GM03348 (cell line): ENCODE results near the gene DAPP1.
"Not testable (repeated sequence)": the region's sequence is repeated elsewhere in the genome, so short reads cannot be mapped to it uniquely, and the experiment has no call there.

Experiments used
- DNase-seq: peaks from one replicate; pipeline ENCODE4 v3.0.0; 2012; ENCODE audit warnings: low spot score

Gene DAPP1

DNA sequence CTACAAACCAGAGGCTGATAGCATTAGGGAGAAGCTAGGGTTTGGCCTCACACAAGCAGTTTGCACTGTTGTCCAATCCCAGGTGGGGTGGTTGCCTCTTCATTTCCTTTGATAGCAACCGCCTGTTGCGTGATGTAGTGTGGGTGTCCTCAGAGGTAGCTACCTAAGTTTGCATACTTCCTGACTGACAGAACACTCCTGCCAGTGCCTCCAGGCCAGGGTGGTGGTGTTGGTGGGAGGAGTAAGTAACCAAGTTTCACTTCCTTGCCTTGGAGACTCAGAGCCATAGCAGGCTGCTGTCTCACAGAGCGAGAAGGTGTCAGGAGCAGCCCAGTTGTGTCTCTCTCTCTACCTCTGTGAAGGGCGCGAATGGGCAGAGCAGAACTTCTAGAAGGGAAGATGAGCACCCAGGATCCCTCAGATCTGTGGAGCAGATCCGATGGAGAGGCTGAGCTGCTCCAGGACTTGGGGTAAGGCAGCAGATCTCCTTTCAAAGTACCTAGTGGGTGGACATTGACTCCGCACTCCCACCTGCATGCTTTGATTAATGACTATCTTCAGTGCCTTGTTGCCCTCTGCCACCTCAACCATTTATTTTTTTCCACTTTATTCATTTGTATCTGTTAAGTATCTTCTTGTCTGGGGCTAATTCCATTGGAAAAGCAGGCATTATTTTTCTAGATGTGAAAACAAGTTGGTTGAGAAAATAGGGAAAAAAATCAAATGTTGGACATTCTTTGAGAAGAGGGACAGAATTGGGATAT lies at the start of gene DAPP1:
Gene DAPP1 (plus strand): TSS at position 283 of the 764 bp plus-strand sequence. CDS start 87 bp downstream, at position 370.
- DNase-seq, result no peak

DNA sequence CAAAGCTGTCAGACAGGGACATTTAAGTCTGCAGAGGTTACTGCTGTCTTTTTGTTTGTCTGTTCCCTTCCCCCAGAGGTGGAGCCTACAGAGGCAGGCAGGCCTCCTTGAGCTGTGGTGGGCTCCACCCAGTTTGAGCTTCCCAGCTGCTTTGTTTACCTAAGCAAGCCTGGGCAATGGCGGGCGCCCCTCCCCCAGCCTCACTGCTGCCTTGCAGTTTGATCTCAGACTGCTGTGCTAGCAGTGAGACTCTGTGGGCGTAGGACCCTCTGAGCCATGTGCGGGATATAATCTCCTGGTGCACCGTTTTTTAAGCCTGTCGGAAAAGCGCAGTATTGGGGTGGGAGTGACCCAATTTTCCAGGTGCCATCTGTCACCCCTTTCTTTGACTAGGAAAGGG lies 45.8 kb upstream of the DAPP1 start:
- DNase-seq, result not testable (repeated sequence)

DNA sequence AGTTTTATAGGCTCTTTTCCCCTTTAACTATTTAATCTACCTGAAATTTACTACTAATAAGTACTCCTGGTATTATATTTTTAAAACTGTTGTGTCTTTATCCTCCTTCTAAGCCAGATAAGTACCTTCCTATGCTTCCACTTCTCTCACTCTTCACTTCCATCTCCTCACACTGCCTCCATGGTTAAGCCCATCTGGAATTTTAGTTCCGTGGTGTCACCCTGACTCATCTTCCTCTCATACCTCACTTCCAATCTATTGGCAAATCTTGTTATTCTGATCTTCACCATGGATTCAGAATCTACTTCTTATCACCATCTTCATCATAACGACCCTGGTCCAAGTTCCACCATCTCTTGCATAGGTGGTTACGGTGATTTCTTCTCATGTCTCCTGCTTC lies 32.7 kb upstream of the DAPP1 start:
- no peak for DNase-seq

- DNase-seq, result no peak
Observed at GRCh38 chr4:99784842-99785241, 31.8 kb upstream of the DAPP1 start.

DNA sequence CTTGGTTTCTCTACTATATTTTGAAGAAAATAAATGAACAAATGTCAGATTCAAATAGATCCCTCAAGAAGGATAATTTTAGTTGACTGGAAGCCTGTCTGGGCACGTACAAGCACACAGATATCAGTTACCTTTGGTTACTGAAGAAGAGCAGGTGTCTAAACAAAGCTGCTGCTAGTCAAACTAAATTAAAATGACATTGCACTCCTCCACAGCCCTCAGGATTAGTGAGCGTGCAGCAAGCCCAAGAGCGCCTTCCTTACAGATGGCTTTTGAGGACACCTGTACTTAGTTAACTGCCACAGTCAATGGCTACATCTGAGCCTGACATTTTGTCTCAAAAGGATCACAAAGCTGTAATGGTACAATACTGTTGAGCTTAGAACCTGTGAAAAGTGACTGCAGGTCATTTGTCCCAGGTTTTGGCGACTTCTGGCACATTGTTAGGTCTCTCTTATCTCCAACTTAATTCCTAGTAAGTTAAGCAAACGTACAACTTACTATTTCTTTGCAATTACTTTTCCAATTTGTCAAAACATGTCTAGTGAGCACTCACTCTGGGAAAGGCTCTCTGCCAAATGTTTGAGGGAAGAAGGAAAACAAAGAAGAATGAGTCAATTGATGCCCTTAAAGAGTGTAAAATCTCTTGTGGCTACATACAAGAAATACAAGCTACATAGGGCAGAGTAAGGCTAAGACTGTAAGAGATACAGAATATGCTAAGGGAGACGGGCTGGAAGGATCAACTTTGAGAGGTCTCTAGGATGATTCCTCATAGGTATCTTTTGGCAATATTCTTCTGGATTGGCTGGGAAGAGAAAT lies 25.6 kb upstream of the DAPP1 start:
- DNase-seq, result no peak

GRCh38 chr4:99800332-99801004 lies 16.2 kb upstream of the DAPP1 start:
- no peak for DNase-seq

DNA sequence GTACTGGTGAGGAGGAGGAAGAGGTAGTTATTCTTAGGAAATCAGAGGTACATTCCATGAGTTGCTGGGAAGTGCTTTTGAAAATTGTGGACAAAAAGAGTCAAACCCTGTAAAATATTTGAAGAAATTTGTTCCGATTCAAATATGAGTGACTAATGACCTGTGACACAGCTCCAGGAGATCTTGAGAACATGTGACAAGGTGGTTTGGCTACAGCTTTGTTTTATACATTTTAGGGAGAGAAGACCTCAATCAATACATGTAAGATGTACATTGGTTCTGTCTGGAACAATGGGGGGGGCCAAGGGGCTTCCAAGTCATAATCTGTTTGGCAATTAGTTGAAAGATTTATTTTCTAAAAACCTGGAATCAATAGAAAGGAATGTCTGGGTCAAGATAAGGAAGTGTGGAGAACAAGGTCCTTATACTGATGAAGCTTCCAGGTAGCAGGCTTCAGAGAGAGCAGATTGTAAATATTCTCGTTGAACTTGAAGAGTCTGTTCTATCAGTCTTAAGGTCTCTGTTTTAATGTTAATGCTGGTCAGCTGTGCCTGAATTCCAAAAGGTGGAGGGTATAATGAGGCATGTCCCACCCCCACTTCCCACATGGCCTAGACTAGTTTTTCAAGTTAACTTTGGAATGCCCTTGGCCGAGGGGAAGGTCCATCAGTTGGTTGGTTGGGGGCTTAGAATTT lies 15.5 kb upstream of the DAPP1 start:
- no peak for DNase-seq

DNA sequence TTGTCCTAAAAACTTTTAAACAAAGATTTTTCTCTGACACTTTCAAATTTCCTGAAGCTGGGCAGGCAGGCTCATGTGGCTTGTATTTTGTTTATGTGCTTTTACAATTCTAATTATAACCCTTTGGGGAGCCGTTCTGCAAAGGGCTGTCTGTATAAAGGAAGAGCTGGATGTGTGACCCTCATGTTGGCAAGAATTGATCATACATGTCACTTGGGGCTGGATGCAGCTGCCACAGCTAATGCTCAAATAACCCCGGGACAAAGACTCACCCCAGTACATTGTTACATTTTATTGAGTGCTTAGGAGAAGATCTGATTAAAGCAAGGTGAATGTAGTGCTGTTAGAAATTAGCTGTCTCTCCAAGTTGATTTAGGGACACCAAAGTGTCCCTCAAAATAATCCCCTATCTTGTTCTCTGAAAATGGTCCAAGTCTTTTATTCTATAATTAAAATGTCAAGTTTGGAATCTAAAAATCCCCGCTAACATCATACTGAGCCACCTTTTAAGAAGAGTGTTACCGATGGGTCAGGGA lies 13.0 kb upstream of the DAPP1 start:
- DNase-seq, result no peak

- no peak for DNase-seq
Observed at GRCh38 chr4:99806545-99806944, 10.1 kb upstream of the DAPP1 start.

DNA sequence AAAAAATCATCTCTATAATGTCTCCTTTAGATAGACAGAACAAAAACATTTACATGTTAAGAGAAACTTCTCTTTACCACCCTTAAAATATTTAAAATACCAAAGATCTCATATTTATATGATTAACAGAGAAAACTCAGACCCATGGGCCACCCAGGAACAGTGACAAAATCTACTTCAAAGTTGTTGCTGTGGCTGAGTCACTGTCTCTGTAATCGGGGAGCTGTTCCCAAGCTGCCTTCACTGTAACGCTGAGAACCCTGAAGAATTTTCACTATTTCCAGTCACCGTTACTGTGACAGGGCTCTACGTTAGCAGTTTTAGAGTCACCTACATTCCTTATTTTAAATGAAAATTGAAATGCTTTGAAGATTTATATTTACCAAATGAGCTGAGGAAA lies 9.0 kb upstream of the DAPP1 start:
- no peak for DNase-seq

DNA sequence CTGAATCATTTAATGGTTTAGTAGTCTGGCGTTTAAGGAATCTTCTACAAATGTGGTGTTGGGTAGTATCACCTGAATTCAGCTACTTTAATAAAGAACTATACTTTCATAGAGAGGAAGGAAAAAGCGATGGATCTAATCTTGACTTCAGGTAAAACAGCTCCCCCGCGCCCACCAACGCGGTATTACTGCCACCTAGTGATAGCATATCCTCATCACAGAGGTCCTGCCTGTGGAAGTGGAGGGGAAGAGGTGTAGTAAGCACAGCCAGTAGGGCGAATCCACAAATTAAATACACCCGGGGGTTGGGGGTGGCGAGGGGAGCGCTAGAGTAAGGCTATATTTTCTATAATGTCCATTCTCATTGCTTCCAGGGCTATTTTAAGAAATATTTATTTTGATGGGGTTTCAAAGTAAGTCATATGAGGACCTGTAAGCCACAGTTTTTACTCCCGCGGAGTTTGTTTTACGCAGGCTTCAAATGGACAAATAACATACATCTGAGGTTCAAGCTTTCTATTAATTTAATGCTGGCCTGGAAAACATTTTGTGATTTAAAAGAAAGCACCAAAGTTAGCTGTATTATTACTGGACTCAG lies 8.3 kb upstream of the DAPP1 start:
- peak; percentile 55 for DNase-seq

DNA sequence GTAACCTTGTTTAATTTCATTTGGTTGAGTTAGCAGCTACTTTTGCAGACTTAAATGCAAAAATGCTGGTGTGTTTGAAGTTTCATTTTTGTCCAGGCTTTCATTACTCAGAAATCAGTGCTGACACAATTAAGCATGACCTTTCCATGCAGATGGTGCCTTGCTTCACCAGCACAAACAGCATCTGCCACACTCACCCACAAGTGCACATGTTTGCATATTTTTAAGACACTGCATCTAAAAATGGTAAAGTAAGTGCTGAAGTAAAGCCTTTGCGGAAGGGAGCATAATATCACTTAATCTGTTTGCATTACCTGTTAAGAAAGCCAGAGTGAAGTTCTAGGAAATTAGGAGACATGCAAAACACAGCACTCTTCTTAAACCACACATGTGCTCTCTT lies 7.3 kb upstream of the DAPP1 start:
- no peak for DNase-seq

DNA sequence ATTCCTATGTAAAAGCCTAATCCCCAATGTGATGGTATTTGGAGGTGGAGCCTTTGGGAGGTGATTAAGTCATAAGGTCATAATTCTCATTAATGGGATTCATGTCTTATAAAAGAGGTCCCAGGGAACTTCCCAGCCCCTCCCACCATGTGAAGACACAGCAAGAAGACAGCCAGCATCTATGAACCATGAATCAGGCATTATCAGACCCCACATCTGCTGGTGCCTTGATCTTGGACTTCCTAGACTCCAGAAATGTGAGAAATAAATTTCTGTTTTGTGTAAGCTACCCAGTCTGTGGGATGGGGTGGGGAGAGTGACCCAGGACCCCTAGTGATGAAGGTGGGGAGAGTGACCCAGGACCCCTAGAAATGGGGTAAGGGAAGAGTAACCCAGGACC lies 6.1 kb upstream of the DAPP1 start:
- no peak for DNase-seq

- no peak for DNase-seq
Observed at GRCh38 chr4:99811117-99811516, 5.5 kb upstream of the DAPP1 start.

- peak; percentile 9 for DNase-seq
Observed at GRCh38 chr4:99811850-99812249, 4.8 kb upstream of the DAPP1 start.

DNA sequence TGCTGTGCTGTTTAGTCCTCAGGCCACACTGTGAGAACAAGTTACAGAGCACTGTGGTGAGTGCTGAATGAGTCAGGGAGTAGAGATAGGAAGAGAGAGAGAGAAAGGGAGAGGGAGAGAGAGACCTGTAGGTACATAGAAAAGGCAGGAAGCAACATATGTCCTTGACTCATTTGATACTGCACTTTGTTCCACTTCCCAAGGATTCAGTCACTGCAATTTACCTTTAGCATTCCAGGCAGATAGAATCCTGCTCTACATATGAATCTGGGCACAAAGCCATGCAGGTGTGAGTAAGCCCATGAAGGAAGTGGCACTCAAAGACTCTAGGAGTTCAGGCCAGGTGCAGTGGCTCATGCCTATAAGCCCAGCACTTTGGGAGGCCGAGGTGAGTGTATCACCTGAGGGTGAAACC lies 1.0 kb upstream of the DAPP1 start:
- DNase-seq, result no peak

DNA sequence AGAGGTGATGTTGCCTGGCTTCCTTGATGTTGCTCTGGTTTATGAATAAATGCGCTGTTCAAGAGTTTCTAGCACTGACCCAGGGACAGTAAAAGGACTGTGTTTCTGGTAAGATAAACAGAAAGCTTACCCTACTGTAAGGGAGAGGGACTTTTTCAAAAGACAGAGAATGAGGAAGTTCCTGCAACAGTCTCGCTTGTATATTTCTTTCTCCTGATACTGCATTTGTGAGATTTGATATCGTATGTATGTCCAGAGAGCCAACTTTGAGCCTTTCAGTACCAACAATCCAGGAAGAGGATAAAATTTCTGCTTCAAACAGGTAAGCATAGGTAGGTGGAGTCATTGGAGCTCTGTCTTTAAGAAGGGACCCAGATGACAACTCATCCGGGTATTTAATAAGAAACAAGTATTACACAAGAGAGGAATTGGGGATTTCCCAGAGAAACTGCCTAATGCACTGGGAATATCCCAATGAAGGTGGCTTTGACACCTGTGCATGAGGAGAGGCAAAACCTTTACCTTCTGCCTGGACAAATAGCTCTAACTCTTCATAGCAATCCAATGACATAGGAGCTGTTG lies 773 bp downstream of the DAPP1 start:
- DNase-seq, result no peak

DNA sequence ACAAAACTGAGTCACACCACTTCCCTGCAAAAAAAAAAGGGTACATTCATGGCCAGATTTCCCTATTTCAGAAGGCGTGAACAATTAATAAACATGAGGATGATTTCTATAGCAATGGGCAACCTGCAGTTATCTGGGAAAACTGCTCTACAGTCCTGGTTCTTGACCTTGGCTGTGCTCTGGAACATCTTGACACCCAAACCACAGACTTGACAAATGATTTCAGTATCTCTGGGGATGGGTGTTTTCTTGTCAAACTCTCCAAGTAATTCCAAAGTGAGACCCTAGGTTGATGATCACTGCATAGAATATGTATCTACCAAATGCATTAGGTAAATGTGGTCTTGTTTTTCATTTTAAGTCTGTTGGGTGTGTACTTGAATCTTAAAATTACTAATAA lies 2.0 kb downstream of the DAPP1 start:
- no peak for DNase-seq

- no peak for DNase-seq
Observed at GRCh38 chr4:99821918-99822503, 5.4 kb downstream of the DAPP1 start.

DNA sequence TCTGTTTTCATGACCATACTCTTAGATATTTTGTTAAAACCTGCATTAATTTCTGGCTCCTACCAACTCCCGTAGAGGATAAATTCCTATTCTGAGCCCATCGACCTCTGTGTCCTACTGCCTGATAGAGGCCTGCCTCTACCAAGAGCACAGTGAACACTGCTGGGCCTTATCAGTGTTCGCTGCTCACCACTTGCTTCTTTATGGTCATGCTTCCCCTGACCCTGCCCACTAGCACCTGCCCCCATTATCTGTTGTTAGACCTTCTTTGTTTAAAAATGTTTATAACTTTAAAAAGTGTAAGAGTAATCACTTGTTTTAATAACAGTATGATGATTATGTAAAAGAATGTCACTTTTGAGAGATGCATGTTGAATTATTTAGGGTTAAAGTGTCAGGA lies 6.1 kb downstream of the DAPP1 start:
- no peak for DNase-seq

GRCh38 chr4:99824070-99824599 lies 7.5 kb downstream of the DAPP1 start:
- DNase-seq, result no peak
